Osteoblast (primary cell): ENCODE measurements around the gene BCL6B. TPM values are rescaled to one million over a fixed set of nuclear protein-coding genes. Genes with fewer than 3 reads are reported as not detected.
"Not testable (repeated sequence)": the region's sequence is repeated elsewhere in the genome, so short reads cannot be mapped to it uniquely, and the experiment has no call there.

Experiments
- DNase-seq: peaks from one replicate; pipeline ENCODE4 v3.0.0; 2011; ENCODE audit warnings: low spot score, mixed read lengths; ENCODE audit not compliant: insufficient read length; ENCODE audit errors: missing footprints
- H2AFZ ChIP-seq: 2 replicates; pipeline ENCODE4 v1.6.0; 2011; ENCODE audit warnings: mild to moderate bottlenecking, low read length
- H3K27ac ChIP-seq: 2 replicates; pipeline ENCODE4 v1.5.1; 2011; ENCODE audit warnings: mild to moderate bottlenecking, low read depth, low read length, moderate library complexity
- H3K27me3 ChIP-seq: 2 replicates; pipeline ENCODE4 v1.6.0; 2012; ENCODE audit warnings: mild to moderate bottlenecking, control low read depth, inconsistent platforms, low read length, moderate library complexity; ENCODE audit not compliant: insufficient read depth
- H3K36me3 ChIP-seq: 2 replicates; pipeline ENCODE4 v1.5.1; 2011; ENCODE audit warnings: mild to moderate bottlenecking, low read length, control low read depth, moderate library complexity; ENCODE audit not compliant: insufficient read depth
- H3K4me1 ChIP-seq: 2 replicates; pipeline ENCODE4 v1.5.1; 2011; ENCODE audit warnings: mild to moderate bottlenecking, low read length, control low read depth, moderate library complexity; ENCODE audit not compliant: insufficient read depth
- H3K4me2 ChIP-seq: 2 replicates; pipeline ENCODE4 v1.6.0; 2011; ENCODE audit warnings: mild to moderate bottlenecking, low read length; ENCODE audit not compliant: insufficient read depth
- H3K4me3 ChIP-seq: fragments of 200-600 bp; sonication (generic); 3 replicates; pipeline ENCODE4 v1.5.1; 2012; ENCODE audit warnings: mild to moderate bottlenecking, low read length, inconsistent platforms; ENCODE audit not compliant: insufficient read depth
- H3K79me2 ChIP-seq: 2 replicates; pipeline ENCODE4 v1.6.0; 2012; ENCODE audit warnings: mild to moderate bottlenecking, low read length, control low read depth, inconsistent platforms; ENCODE audit not compliant: insufficient read depth
- H3K9me3 ChIP-seq: 2 replicates; pipeline ENCODE4 v1.5.1; 2011; ENCODE audit warnings: low read depth, low read length, control low read depth
- H4K20me1 ChIP-seq: 2 replicates; pipeline ENCODE4 v1.6.0; 2012; ENCODE audit warnings: mild to moderate bottlenecking, low read length, control low read depth; ENCODE audit not compliant: insufficient read depth
- total RNA-seq: library from RNA; depleted of rRNA; stranded (reverse); fragments of >200 nt; gene quantifications from 2 replicates; pipeline ENCODE4 v1.2.3, GENCODE V29; 2012
- TF ChIP-seq, protein P1 (sequence below): IDR thresholded peaks from 2 replicates; pipeline ENCODE4 v1.5.1; 2011; ENCODE audit warnings: mild to moderate bottlenecking, low read depth, low read length, moderate library complexity; ENCODE audit errors: extremely low read depth

The BCL6B gene, protein sequence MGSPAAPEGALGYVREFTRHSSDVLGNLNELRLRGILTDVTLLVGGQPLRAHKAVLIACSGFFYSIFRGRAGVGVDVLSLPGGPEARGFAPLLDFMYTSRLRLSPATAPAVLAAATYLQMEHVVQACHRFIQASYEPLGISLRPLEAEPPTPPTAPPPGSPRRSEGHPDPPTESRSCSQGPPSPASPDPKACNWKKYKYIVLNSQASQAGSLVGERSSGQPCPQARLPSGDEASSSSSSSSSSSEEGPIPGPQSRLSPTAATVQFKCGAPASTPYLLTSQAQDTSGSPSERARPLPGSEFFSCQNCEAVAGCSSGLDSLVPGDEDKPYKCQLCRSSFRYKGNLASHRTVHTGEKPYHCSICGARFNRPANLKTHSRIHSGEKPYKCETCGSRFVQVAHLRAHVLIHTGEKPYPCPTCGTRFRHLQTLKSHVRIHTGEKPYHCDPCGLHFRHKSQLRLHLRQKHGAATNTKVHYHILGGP
- total RNA-seq, result not detected in 2 replicates

DNA sequence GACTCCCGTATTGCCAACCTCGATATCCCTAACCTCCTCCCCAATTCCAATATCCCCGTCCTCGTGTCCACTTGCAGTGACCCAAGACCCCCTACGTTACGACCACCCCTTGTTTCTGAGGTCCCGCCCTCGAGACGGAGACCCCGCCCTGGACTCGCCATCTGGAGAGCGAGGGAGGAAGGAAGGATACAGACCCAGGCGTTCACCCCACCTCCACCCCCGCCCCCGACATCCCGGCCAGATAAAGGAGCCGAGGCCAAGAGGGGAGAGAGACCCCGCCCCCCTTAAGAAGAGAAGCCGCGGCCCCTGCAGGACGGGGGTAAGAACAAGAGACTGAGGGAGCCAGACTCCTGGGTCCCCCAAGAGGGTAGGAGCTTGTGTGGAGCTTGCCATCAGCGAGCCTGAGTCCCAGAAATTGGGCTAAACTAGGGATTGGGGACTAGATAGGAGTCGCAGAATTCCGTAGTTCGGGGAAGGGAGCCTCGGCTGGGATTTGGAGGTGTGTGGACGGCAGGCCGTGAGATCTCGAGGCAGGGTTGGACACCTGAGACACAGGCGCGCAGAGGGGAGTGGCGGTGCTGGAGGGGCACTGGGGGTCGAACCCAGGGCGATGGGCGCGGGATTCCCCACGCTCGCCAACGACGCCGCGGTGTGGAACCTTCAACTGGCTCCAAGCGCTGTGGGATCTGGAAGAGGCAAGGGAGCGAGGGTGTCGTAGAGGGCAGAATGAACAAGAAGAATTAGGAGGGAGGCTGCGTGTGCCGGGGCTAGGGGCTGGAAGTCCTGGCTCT, at the start of gene BCL6B:
BCL6B (plus strand) TSS at position 270 of the 791 bp plus-strand sequence. CDS start 622 bp downstream, outside the sequence.
- H4K20me1 ChIP-seq, result no peaks in the 10 kb centered on the region
- H3K27me3 ChIP-seq, result peaks cover 4% of the 10 kb centered on the region
- H3K9me3 ChIP-seq, result no peaks in the 10 kb centered on the region
- peaks cover 35% of the 10 kb centered on the region for H3K4me1 ChIP-seq
- DNase-seq, result no peak
- H3K4me2 ChIP-seq, result peak within 1 kb of the TSS; percentile 76
- H3K27ac ChIP-seq, result no peak within 1 kb of the TSS
- peak within 1 kb of the TSS; percentile 86 for H2AFZ ChIP-seq
- TF ChIP-seq, protein P1, sequence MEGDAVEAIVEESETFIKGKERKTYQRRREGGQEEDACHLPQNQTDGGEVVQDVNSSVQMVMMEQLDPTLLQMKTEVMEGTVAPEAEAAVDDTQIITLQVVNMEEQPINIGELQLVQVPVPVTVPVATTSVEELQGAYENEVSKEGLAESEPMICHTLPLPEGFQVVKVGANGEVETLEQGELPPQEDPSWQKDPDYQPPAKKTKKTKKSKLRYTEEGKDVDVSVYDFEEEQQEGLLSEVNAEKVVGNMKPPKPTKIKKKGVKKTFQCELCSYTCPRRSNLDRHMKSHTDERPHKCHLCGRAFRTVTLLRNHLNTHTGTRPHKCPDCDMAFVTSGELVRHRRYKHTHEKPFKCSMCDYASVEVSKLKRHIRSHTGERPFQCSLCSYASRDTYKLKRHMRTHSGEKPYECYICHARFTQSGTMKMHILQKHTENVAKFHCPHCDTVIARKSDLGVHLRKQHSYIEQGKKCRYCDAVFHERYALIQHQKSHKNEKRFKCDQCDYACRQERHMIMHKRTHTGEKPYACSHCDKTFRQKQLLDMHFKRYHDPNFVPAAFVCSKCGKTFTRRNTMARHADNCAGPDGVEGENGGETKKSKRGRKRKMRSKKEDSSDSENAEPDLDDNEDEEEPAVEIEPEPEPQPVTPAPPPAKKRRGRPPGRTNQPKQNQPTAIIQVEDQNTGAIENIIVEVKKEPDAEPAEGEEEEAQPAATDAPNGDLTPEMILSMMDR, result no peak
- H3K36me3 ChIP-seq, result no peaks in the 10 kb centered on the region
- peak within 1 kb of the TSS; percentile 58 for H3K4me3 ChIP-seq
- peaks cover 5% of the 10 kb centered on the region for H3K79me2 ChIP-seq

DNA sequence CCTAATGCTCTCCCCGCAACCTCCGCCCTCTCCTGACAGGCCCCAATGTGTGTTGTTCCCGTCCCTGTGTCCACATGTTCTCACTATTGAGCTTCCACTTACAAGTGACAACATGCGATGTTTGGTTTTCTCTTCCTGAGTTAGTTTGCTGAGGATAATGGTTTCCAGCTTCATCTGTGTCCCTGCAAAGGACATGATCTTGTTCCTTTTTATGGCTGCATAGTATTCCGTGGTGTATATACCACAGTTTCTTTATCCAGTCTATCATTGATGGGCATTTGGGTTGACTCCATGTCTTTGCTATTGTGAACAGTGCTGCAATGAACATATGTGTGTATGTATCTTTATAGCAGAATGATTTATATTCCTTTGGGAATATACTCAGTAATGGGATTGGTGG, 43.4 kb upstream of the BCL6B start:
- not testable (repeated sequence) for H3K9me3 ChIP-seq, H3K79me2 ChIP-seq, H3K4me2 ChIP-seq, H2AFZ ChIP-seq, DNase-seq, H3K4me3 ChIP-seq, H3K36me3 ChIP-seq, H3K27me3 ChIP-seq, H4K20me1 ChIP-seq, H3K4me1 ChIP-seq, H3K27ac ChIP-seq

DNA sequence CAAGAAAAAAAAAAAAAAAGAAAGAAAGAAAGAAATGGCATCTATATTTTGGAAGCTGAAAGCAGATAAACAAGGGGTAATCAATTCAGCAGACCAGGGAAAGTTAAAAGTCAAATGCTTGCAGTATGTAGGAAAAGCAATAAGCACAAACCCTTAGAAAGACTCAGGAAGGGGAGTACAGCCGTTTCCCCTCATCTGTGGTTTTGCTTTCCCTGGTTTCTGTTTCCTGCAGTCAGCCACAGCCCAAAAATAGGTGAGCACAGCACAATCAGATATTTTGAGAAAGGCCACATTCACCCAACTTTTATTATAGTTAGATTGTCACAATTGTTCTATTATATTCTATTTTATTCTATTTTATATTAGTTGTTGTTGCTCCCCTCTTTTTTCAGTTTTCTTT, 41.4 kb upstream of the BCL6B start:
- DNase-seq, result no peak
- H3K9me3 ChIP-seq, result no peaks in the 10 kb centered on the region
- no peak overlapping the region for H3K27ac ChIP-seq
- H3K4me2 ChIP-seq, result no peak overlapping the region
- H4K20me1 ChIP-seq, result no peaks in the 10 kb centered on the region
- TF ChIP-seq, protein P1, result no peak
- H3K4me1 ChIP-seq, result no peaks in the 10 kb centered on the region
- no peaks in the 10 kb centered on the region for H3K36me3 ChIP-seq
- H3K4me3 ChIP-seq, result no peak overlapping the region
- H3K79me2 ChIP-seq, result no peaks in the 10 kb centered on the region
- no peaks in the 10 kb centered on the region for H3K27me3 ChIP-seq
- no peak overlapping the region for H2AFZ ChIP-seq

DNA sequence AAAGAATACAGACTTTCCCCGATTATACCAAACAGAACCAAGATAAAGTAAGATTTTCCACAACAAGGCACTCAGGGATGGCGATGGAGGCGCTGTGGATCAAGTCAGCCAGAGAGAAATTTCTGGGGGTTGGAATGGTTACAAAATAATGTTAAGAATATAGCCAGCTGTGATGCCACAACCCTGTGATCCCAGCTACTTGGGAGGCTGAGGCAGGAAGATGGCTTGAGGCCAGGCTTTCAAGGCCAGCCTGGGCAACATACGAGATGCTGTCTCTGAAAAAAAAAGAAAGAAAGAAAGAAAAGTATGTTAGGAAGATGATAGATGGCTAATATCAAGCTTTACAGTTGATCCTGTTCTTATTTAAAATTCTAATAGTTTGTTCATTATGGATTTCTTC, 37.6 kb upstream of the BCL6B start:
- Histone ChIP-seq H3K4me1 (no peaks in the 10 kb centered on the region), H3K36me3 (no peaks in the 10 kb centered on the region), H2AFZ (no peak overlapping the region), H3K4me2 (no peak overlapping the region), H3K9me3 (no peaks in the 10 kb centered on the region), H3K79me2 (no peaks in the 10 kb centered on the region), H3K4me3 (no peak overlapping the region), H3K27ac (no peak overlapping the region), H4K20me1 (no peaks in the 10 kb centered on the region), H3K27me3 (no peaks in the 10 kb centered on the region)
- DNase-seq, result no peak
- TF ChIP-seq, protein P1, result no peak
